B cell (primary cell): ENCODE measurements around the gene TRPM8. TPM values are rescaled to one million over a fixed set of nuclear protein-coding genes. Genes with fewer than 3 reads are reported as not detected.

Experiments
- ATAC-seq: fragments of 200-7000 bp; cut with Tn5 transposase; one replicate; pipeline ENCODE4 v1.10.0; 2021; ENCODE audit warnings: low read depth, mild to moderate bottlenecking, moderate number of reproducible peaks, moderate library complexity
- CTCF ChIA-PET: fragments of 350-600 bp; sonication (Branson Sonifier 250); formaldehyde crosslinking; loops from one replicate; lab custom pipeline; 2021; ENCODE audit warnings: antibody characterized with exemption, inconsistent platforms; lab: Charles Lee
- POLR2A ChIA-PET: fragments of 350-600 bp; sonication (Branson Sonifier 250); formaldehyde crosslinking; loops from one replicate; lab custom pipeline; 2021; ENCODE audit warnings: antibody characterized with exemption; lab: Charles Lee
- DNase-seq: peaks from one replicate; pipeline ENCODE4 v3.0.0; 2013
- H2AFZ ChIP-seq: 2 replicates; pipeline ENCODE4 v1.6.1; 2012; ENCODE audit warnings: mild to moderate bottlenecking, low read depth, low read length; ENCODE audit not compliant: insufficient read depth, poor library complexity, severe bottlenecking
- H3K27ac ChIP-seq, 2 donors: 1 replicate in 1 of 2; 2 replicates in 1 of 2; pipeline ENCODE4 v1.5.1; 2012 to 2013; ENCODE audit warnings: low read length in 2 of 2, mild to moderate bottlenecking in 2 of 2, moderate library complexity in 1 of 2
- H3K27me3 ChIP-seq, 4 experiments: fragments of 200-600 bp in 1 of 4; sonication (generic) in 1 of 4; replicated peaks in 1 of 4; 1 replicate in 2 of 4; 2 replicates in 2 of 4; pipeline versions ENCODE4 v1.6.1 to v1.7.0; 2013 to 2016; ENCODE audit warnings: low read length in 3 of 4, mild to moderate bottlenecking in 2 of 4, mixed read lengths in 1 of 4, moderate library complexity in 1 of 4; ENCODE audit not compliant: insufficient read depth in 4 of 4, control insufficient read depth in 3 of 4; ENCODE audit errors: control extremely low read depth in 1 of 4
- H3K36me3 ChIP-seq, 2 experiments: replicated peaks in 1 of 2; 1 replicate in 1 of 2; 2 replicates in 1 of 2; pipeline versions ENCODE4 v1.6.1 to v1.7.1; 2013; ENCODE audit warnings: low read length in 1 of 2; ENCODE audit not compliant: insufficient read depth in 2 of 2, control insufficient read depth in 1 of 2; ENCODE audit errors: control extremely low read depth in 1 of 2, extremely low read depth in 1 of 2
- H3K4me1 ChIP-seq, 2 donors: fragments of 200-600 bp in 1 of 2; sonication (generic) in 1 of 2; 1 replicate in 1 of 2; 2 replicates in 1 of 2; pipeline versions ENCODE4 v1.5.1 to v1.6.1; 2013 to 2017; ENCODE audit warnings: low read length in 2 of 2; ENCODE audit not compliant: control insufficient read depth in 2 of 2, insufficient read depth in 2 of 2
- H3K4me2 ChIP-seq: replicated peaks from 2 replicates; pipeline ENCODE3; 2012; ENCODE audit warnings: mild to moderate bottlenecking, low read depth, low read length; ENCODE audit not compliant: poor library complexity, severe bottlenecking
- H3K4me3 ChIP-seq, 5 experiments: fragments of 200-600 bp in 1 of 5; sonication (generic) in 1 of 5; 1 replicate in 3 of 5; 2 replicates in 2 of 5; pipeline versions ENCODE4 v1.5.1 to v1.7.0; 2011 to 2016; ENCODE audit warnings: low read length in 4 of 5, mild to moderate bottlenecking in 4 of 5, low read depth in 2 of 5, control low read depth in 1 of 5, moderate library complexity in 1 of 5; ENCODE audit not compliant: insufficient read depth in 1 of 5; ENCODE audit errors: control extremely low read depth in 1 of 5, extremely low read depth in 1 of 5
- H3K79me2 ChIP-seq: fragments of 200-600 bp; sonication (generic); one replicate; pipeline ENCODE4 v1.6.0; 2016; ENCODE audit warnings: low read length; ENCODE audit not compliant: control insufficient read depth, insufficient read depth
- H3K9ac ChIP-seq: fragments of 200-600 bp; sonication (generic); 2 replicates; pipeline ENCODE4 v1.6.1; 2017; ENCODE audit warnings: mild to moderate bottlenecking, low read length, moderate library complexity
- H3K9me3 ChIP-seq, 3 donors: one replicate each; pipeline versions ENCODE4 v1.6.1 to v1.7.1; 2013; ENCODE audit warnings: low read length in 2 of 3; ENCODE audit not compliant: control insufficient read depth in 2 of 3, insufficient read depth in 1 of 3; ENCODE audit errors: control extremely low read depth in 1 of 3
- H4K20me1 ChIP-seq: 2 replicates; pipeline ENCODE4 v1.6.0; 2012; ENCODE audit warnings: mild to moderate bottlenecking, low read length; ENCODE audit not compliant: insufficient read depth, control insufficient read depth, poor library complexity, severe bottlenecking
- H3K27ac Mint-ChIP-seq: one replicate; pipeline ENCODE4 v1.8.0; 2021; ENCODE audit warnings: mixed read lengths
- H3K27me3 Mint-ChIP-seq: one replicate; pipeline ENCODE4 v1.8.0; 2021; ENCODE audit warnings: mixed read lengths
- H3K4me1 Mint-ChIP-seq: one replicate; pipeline ENCODE4 v1.8.0; 2021; ENCODE audit warnings: mixed read lengths
- H3K4me3 Mint-ChIP-seq: one replicate; pipeline ENCODE4 v1.8.0; 2021; ENCODE audit warnings: mixed read lengths
- H3K9me3 Mint-ChIP-seq: one replicate; pipeline ENCODE4 v1.8.0; 2022; ENCODE audit warnings: mixed read lengths; ENCODE audit not compliant: insufficient read depth
- EZH2 ChIP-seq: IDR thresholded peaks from 2 replicates; pipeline ENCODE4 v1.6.1; 2012; ENCODE audit warnings: borderline replicate concordance, low read depth, mild to moderate bottlenecking, moderate library complexity, low read length; ENCODE audit not compliant: insufficient read depth, poor library complexity, severe bottlenecking
- WGBS: methylation state at CpG from one replicate; pipeline ENCODE4 v1.1.5; 2013; ENCODE audit warnings: missing lambda C conversion rate; ENCODE audit not compliant: insufficient coverage; 5-methylcytosine and 5-hydroxymethylcytosine counted together
- intact Hi-C: fragments of 100-400 bp; cut with micrococcal nuclease; formaldehyde crosslinking; loops from one replicate; pipeline ENCODE4 v1.10.0; 2022
- polyA plus RNA-seq: library from polyadenylated mRNA; depleted of rRNA; stranded (reverse); fragments of >200 nt; gene quantifications from 2 replicates; pipeline ENCODE4 v1.2.3, GENCODE V29; 2012
- total RNA-seq, 2 donors: library from RNA; stranded (reverse); fragments of 120-200 nt in 1 of 2; gene quantifications; 1 replicate in 1 of 2; 2 replicates in 1 of 2; pipeline versions ENCODE4 v1.2.3 to v1.2.4, GENCODE V29; 2013 to 2022
- TF ChIP-seq, protein P1 (sequence below): fragments of 200-600 bp; IDR thresholded peaks from one replicate; pipeline ENCODE4 v1.8.0; 2022; ENCODE audit warnings: antibody characterized with exemption, mild to moderate bottlenecking

The TRPM8 gene
- total and polyA plus RNA-seq, 2 donors (not counting 1 experiment from before 2014, with no cell fraction given) = not detected

DNA sequence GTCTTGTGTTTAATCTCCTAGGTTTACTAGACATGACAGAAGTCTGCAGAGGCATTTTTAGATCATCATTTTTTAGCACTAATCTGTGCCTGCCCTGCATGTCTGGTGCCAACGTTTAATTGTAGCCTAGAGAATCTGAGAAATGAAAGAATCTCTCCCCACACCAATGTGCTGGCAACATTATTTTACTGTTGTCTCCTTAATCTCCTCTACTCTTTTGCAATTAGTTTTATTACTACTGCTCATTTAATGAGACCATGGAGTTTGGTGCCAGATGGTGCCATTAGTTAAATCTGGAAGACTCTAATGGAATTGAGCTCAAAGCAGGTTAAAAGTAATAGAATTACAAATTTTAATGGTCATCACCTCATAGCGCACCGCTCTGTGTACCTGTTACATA, 129.3 kb downstream of the TRPM8 start:
- H3K4me2 ChIP-seq = no peak overlapping the region
- H3K9ac ChIP-seq = no peak overlapping the region
- POLR2A ChIA-PET = no interaction called here
- no peaks in the 10 kb centered on the region for H3K36me3 ChIP-seq
- no peaks in the 10 kb centered on the region for H4K20me1 ChIP-seq
- no peak overlapping the region for H3K4me3 Mint-ChIP-seq
- ATAC-seq (no peak), DNase-seq (no peak)
- H3K9me3 Mint-ChIP-seq = no peaks in the 10 kb centered on the region
- intact Hi-C loops = no loop called here
- TF ChIP-seq EZH2 = no peak
- TF ChIP-seq, protein P1, sequence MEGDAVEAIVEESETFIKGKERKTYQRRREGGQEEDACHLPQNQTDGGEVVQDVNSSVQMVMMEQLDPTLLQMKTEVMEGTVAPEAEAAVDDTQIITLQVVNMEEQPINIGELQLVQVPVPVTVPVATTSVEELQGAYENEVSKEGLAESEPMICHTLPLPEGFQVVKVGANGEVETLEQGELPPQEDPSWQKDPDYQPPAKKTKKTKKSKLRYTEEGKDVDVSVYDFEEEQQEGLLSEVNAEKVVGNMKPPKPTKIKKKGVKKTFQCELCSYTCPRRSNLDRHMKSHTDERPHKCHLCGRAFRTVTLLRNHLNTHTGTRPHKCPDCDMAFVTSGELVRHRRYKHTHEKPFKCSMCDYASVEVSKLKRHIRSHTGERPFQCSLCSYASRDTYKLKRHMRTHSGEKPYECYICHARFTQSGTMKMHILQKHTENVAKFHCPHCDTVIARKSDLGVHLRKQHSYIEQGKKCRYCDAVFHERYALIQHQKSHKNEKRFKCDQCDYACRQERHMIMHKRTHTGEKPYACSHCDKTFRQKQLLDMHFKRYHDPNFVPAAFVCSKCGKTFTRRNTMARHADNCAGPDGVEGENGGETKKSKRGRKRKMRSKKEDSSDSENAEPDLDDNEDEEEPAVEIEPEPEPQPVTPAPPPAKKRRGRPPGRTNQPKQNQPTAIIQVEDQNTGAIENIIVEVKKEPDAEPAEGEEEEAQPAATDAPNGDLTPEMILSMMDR = no peak
- H3K27me3 ChIP-seq = peaks cover 0 to 1% (median under 1%) of the 10 kb centered on the region in 4 experiments
- CTCF ChIA-PET = no interaction called here
- no peaks in the 10 kb centered on the region for H3K4me1 Mint-ChIP-seq
- no peak overlapping the region for H3K4me3 ChIP-seq
- H3K9me3 ChIP-seq = peaks cover 0 to 2% (median 0%) of the 10 kb centered on the region in 3 donors
- H2AFZ ChIP-seq = no peak overlapping the region
- H3K4me1 ChIP-seq = no peaks in the 10 kb centered on the region
- 100% methylated on average over 2 of the region's 3 CpGs for WGBS
- H3K79me2 ChIP-seq = no peaks in the 10 kb centered on the region
- no peak overlapping the region for H3K27ac Mint-ChIP-seq
- no peak overlapping the region for H3K27ac ChIP-seq
- peaks cover 35% of the 10 kb centered on the region for H3K27me3 Mint-ChIP-seq

DNA sequence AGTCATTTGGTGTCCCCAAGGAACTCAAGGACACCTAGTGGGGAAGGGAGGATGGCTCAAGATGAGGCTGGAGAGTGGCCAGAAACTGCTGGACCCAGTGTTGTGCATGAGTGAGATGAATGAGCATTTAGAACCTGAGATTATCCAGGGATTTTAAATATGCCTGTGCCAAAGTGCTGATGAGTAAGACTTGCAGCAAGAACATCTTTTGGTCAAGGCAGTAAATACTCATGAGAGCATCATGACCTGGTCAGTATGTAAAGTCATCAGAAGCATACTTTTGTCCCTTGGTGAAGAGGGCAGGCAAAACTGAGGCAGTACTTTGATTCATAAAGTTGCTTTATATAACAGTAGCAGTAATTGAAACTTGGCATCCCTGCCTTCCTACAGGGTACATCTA, 130.2 kb downstream of the TRPM8 start:
- CTCF ChIA-PET = no interaction called here
- Histone ChIP-seq H3K9me3 (peaks cover 0 to 1% (median 0%) of the 10 kb centered on the region in 3 donors), H2AFZ (no peak overlapping the region), H3K79me2 (no peaks in the 10 kb centered on the region), H4K20me1 (no peaks in the 10 kb centered on the region), H3K4me1 (no peaks in the 10 kb centered on the region), H3K4me2 (no peak overlapping the region), H3K27ac (no peak overlapping the region), H3K27me3 (peaks cover 0 to 9% (median 3%) of the 10 kb centered on the region in 4 experiments), H3K9ac (no peak overlapping the region), H3K4me3 (no peak overlapping the region), H3K36me3 (no peaks in the 10 kb centered on the region)
- ATAC-seq = no peak
- H3K9me3 Mint-ChIP-seq = no peaks in the 10 kb centered on the region
- no peak overlapping the region for H3K4me3 Mint-ChIP-seq
- POLR2A ChIA-PET = no interaction called here
- no peak overlapping the region for H3K27ac Mint-ChIP-seq
- intact Hi-C loops = no loop called here
- DNase-seq = no peak
- no peak for TF ChIP-seq EZH2
- TF ChIP-seq, protein P1 = no peak
- H3K27me3 Mint-ChIP-seq = peaks cover 42% of the 10 kb centered on the region
- no peaks in the 10 kb centered on the region for H3K4me1 Mint-ChIP-seq
